WI38 (cell line): ENCODE data around the gene RHBG.
"Not testable (repeated sequence)": the region's sequence is repeated elsewhere in the genome, so short reads cannot be mapped to it uniquely, and the experiment has no call there.

Source experiments
- H3K4me3 ChIP-seq: 2 replicates; pipeline ENCODE4 v1.5.1; 2011; ENCODE audit warnings: low read depth, mild to moderate bottlenecking, control low read depth, low read length
- CTCF ChIP-seq: IDR thresholded peaks from 2 replicates; pipeline ENCODE4 v1.5.1; 2012; ENCODE audit warnings: low read depth, mild to moderate bottlenecking, control low read depth, low read length

RHBG gene

DNA sequence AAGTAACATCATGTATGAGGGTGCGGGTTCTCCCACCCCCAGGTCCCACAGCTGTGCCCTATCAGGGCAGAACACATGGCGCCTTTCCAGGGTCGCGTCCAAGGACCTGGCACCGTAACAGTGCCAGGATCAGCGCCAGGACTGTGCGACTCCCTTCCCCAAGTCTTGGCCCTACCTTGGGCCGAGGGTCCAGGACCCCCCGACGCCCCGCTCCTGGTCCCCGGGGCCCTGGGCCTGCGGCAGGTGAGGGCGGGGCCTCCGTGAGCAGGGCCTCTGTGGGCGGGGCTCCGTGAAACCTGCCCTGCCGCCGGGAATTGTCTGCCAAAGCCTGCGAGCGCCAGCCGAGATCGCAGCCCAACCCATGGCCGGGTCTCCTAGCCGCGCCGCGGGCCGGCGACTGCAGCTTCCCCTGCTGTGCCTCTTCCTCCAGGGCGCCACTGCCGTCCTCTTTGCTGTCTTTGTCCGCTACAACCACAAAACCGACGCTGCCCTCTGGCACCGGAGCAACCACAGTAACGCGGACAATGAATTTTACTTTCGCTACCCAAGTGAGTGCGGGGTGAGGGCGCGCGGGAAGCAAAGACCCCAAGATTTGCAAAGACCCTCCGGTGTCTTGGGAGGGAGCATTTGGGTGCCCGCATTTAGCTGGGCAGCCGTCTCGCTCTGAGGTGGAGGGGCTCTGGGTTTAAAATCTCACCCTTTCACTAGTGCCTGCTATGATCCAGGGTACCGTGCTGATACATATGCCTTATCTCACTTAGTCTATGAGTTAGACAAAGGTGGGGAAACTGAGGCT, at the start of gene RHBG:
Gene RHBG, plus strand, starts transcription at position 323 of the 796 bp plus-strand sequence. Its CDS starts 39 bp downstream, at position 362.
- TF ChIP-seq CTCF, result no peak

GRCh38 chr1:156319664-156320063, 49.3 kb upstream of the RHBG start:
- H3K4me3 ChIP-seq, result no peak overlapping the region
- TF ChIP-seq CTCF, result no peak; the same call in 1 of the 2 replicates

More for the DNA sequence above, at the start of gene RHBG:
- peak within 1 kb of the TSS; percentile 3; the same call in 1 of the 2 replicates for H3K4me3 ChIP-seq

GRCh38 chr1:156320560-156320959, 48.5 kb upstream of the RHBG start:
- TF ChIP-seq CTCF, result no peak

DNA sequence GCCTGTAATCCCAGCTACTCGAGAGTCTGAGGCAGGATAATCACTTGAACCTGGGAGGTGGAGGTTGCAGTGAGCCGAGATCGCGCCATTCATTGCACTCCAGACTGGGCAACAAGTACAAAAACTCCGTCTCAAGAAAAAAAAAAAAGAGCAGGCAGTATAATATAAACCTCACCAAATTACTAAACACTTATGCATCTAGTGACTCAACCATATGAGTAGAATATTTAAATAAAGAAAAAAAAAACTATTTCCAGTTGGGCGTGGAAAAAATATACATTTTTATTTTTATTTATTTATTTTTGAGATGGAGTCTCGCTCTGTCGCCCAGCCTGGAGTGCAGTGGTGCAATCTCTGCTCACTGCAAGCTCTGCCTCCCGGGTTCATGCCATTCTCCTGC, 45.8 kb upstream of the RHBG start:
- H3K4me3 ChIP-seq, result not testable (repeated sequence)

More at GRCh38 chr1:156320560-156320959, 48.5 kb upstream of the RHBG start:
- no peak overlapping the region for H3K4me3 ChIP-seq

- H3K4me3 ChIP-seq, result peak overlapping the region; percentile 98
- TF ChIP-seq CTCF, result no peak
Measured at GRCh38 chr1:156336242-156336641, 32.8 kb upstream of the RHBG start.

- TF ChIP-seq CTCF, result no peak
- H3K4me3 ChIP-seq, result peak overlapping the region; percentile 98
Measured at GRCh38 chr1:156337052-156337887, 31.7 kb upstream of the RHBG start.

DNA sequence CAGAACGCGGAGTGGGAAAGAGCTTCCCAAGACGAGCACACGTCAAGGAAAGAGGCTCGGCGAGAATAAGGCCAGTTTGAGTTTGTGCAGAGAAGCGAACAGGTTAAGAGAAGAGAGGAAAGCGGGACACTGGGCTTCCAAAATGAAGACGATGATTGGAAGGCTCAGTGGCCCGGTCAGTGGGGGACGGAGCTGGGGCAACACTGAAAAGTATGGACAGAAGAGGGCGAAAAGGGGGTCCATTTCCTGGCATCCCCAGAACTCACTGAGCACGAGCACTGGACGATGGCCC, 31.2 kb upstream of the RHBG start:
- no peak for TF ChIP-seq CTCF
- H3K4me3 ChIP-seq, result peak overlapping the region; percentile 98
